AG08395 (cell line): Measurements from ENCODE around the gene NFATC2.

Experiments
- DNase-seq: peaks from one replicate; pipeline ENCODE4 v3.0.0; 2012; ENCODE audit warnings: mixed read lengths, low spot score

NFATC2 gene

DNA sequence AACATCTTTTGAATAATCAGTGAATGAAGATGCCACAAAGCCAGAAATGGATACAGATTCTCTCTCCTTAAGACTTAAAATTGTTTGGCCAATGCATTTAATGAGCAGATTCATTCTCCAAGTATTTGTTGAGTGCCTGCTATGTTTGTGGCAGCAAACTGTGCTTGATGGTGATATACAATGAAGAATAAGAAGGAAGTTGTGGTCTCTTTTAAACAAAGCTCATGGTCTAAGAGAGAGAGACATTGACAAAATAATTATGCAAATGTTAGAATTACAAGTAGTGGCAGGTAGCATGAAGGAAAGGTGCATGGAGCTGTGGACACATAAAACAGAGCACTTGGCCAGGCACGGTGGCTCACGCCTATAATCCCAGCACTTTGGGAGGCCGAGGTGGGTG lies 28.3 kb downstream of the NFATC2 start:
- no peak for DNase-seq

DNA sequence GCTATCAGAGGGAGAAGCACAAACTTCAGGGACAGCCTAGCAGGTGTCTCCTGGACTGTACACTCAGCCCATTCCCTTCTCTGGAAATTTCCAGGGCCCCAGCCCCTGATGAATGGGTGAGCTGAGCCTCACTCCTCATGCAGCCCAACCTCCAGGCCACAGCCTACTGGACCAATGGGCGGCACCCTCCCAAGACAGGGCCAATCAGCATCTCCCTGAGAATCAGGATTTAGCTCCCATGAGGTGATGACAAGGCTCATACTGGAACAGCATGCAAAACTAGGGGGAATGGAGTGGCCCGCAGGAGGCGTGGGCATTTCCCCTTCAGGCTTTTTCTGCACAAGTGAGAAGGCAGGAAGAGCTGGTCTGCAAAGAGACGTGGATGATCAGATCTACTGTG lies 29.0 kb downstream of the NFATC2 start:
- no peak for DNase-seq

DNA sequence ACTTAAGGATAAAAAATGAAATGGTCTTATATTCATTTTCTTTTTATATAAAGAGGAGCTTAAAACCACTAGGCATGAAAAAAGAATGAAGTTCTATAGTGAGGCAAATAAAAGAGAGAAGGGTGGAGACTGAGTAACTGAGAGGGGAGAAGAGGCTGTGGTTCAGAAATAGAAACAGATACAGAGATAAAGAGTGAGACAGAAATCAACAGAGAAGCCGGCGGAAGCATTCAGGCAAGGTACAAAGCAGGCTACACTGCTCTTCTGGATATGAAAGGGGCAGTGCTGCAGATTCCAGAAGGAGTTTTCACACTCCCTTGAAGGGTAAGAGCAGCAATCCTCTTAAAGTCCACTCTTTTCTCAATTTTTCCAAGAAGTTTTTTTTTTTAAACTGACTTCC lies 29.9 kb downstream of the NFATC2 start:
- DNase-seq: no peak

DNA sequence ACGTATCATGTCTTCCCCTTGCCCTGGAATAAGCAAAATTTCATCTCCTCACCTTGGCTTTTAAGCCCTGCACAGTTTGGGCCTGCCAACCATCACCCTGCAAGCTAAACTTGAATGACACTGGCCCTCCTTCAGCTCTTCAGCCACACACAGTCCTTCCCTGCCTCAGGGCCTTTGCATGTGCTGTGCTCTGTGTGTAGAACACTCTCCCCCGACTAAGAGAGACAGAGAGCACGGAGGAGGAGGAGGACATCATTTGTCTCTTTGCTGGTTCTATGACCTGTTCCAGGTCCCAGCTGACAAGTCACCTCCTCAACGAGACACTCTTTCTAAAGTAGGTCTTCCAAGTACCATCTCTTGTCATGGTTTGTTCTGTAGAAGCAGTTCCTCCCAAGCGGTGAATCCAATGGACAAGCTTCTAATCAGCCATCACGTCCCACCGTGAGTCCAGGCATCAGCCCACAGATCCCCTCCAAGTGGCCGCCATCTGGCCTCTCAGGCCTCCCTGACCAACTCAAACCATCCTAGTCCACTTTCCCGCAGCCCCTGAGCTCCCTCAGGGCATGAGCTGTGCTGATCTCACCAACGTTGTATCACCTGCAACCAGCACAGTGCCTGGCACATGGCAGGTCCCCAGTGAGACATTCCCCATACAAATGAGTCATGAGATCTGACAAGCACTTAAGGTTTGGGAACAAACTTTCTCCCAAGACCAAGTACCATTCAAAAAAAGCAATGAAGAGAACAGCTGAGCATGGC lies 30.5 kb downstream of the NFATC2 start:
- DNase-seq: no peak

DNA sequence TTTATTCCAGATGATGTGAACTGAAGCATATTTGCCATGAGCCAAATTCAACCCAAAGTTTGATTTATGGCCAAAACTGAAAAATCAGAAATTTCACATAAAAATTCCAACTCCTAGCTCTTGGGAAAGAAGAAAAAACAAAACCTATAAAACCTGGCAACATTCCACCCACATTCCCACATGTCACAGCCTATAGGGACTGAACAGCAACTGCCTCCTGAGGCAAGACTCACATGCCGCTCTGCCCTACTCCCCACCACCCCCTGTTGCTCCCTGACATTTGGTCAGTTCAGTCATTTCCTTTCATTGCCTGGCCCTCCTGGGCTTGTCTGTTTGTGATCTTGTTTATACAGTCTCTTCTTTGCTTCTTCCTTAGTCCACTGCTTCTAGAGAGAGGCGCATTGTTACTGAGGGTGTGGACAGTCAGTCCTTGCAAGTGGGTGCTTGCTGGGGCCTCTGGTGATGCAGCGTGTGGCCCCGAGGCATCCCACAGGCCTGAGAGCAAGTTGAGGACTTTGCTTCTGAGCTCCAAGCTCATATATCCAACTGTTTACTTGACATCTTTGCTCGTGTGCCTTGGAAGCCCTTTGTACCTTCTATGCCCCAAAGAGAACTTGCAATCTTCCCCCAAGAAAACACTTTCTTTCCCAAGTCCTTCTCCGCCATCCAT lies 31.4 kb downstream of the NFATC2 start:
- no peak for DNase-seq

DNA sequence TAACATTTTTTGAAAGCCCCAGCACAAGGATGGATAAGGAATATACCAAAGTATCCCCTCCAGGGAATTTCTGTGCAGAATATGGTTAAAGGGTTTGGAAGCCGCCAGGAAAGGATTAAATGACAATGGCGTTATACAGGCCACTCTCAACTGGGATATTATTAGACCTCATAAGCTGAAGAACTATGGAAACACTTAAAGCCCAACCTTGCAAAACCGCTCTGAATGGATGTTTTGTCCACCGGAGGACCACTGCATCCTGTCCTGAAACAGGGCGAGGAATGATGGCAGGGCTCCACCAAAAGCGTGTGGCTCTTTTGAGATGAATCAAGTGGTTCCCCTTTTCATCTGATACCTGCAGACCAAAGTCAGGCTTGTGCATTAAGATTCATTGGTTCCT lies 32.4 kb downstream of the NFATC2 start:
- DNase-seq: no peak

DNA sequence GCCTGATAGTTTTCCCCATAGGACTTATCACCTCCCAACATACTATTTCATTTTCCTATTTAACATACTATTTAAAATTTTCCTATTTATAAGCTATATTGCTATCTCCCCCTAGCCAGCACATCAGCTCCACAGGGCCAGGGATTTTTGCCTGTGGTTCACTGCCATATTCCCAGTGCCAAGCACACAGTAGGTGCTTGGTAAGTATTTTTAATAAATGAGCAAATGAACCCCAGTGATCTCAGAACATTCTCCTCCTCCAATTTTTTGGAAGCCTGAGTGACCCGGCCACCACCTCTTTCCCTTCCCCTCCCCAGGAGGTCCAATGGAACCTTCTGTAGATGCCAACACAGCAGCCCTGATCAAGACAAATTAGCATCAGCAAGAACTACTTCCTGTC lies 33.3 kb downstream of the NFATC2 start:
- no peak for DNase-seq

DNA sequence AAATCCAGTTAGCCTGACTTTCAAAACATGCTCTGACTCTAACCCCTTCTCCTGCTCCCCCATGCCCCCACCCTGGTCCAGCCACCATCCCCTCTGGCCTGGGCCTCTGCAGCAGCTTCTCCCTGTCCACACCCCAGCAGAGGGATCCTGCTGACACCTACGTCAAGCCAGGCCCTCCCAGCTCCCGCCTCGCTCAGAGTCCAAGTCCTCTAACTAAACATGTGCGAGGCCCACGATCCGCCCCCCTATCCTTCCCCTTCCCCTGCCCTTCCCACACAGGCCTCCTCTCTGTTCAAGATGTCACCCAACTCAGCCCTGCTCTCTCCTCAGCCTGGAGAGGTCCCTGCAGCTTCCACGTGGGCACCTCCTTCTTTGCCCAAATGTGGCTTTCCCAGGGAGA lies 33.7 kb downstream of the NFATC2 start:
- DNase-seq: no peak

DNA sequence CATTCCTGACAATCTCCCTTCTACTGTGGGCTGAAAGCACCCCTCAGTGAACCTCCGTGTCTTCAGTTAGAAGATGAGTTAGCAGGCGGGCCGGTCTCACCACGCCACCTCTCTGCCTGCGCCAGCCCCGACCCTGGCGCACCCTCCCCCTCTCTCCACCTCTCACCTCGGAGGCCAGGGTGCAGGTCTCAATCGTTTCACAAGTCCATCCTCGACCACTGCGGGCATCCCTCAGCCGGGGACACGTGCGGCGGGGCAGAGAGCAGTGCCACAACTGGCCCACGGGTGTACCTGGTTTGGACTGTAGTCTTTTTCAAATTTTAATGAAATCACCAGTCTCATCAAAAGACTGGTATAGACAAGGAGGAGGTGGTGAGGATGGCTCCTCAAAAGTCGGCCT lies 34.4 kb downstream of the NFATC2 start:
- DNase-seq: no peak

DNA sequence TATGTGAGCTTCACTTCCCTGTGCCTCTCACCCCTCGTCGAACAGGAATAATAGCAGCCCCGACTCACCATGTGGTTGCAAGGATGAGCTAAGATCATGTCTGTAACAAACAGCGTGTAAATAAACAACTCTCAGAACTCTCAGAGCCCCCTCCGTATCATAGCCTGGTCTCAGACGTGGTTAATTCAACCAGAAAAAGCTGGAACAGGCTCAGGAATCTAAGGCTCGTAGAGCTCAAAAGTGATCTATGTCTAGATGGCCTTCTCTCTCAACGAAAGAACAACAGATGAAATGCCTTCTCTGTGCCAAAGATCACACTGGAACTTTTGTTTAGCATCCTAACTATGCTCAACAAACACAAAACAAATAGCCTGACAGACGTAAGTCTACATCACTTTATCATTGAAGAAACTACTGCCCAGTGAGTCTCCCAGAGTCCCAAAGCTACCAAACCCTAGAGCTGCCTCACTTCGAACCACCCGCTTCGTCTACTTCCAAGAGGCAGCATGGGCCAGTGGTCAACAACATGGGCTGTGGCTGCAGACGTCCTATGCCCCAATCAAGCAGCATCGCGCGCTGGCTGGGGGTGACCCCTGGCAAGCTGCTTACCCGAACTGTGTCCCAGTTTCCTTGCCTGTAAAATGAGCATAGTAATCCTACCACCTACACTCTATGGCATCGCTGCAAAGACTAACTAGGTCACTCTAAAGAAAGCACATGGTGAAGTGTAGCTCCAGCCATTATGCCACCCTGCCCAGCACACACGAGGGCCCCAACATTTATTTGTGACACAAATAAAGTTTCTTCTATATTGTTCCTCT lies 35.1 kb downstream of the NFATC2 start:
- no peak for DNase-seq

DNA sequence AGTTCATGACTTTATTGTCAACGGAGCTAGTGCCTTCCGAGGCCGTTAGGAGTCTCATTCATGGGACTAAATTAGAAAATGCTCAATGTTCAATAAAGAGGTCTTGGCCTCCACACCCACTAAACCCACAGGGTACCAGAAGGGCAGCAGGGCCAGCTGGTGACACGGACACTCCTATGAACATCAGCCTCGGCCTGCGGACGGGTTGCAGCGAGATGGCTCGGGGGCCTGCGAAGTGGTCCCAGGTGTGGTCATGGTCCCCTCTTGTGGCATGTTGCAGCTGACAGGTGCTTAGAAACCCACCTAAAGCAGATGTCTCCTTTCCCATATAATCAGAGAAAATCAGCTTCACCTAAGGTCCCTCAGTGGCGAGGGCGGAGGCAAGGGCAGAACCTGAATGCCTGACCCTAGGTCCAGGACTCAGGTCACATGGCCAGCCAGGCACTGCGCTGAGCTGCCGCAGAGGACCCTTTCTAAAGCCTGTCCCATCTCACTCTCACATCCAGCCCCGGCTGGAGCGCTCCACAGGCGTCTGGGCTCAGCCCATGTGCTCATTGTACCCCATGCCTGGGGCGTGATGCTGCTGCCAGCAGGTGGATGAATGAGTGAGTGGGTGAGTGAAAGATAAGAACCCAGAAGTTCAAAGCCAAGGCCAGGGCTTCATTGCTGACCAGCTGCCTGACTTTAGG lies 35.8 kb downstream of the NFATC2 start:
- no peak for DNase-seq

DNA sequence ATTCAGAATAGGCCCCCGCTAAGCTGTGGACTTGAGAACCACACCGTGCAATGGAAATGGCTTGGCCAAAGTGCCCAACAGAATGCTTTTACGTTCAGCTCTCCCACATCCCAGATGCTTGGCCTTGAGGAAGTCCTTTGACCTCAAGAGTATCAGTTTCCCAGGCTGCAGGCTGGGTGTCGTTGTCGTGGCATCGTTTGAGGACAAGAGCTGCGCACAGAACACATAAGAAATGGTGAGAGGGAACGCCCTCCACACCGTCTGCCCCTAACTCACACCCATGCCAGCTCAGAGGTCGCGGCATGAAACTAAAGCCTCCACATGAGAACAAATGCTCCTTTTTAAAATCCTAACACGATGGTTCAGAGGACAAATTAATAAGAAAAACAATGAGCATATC lies 37.0 kb downstream of the NFATC2 start:
- DNase-seq: no peak

DNA sequence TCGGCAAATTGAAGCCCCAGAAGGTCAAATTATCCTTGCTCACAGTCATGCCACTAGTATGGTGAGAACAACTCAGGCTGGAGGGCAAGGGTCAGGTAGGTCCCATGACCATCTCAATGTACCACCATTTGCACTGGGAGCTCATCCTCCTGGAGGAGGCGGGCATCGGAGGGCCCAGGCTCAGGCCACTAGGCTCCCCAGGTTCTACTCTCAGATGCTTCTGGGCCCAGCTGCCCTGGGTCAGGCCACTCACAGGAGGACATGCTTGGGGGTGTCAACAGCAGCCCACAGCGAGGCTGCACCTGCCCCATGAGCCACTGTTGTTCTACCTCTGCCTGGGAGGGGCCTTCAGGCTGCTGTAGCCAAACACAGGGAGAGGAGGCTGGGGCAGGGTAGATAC lies 39.1 kb downstream of the NFATC2 start:
- DNase-seq: no peak

DNA sequence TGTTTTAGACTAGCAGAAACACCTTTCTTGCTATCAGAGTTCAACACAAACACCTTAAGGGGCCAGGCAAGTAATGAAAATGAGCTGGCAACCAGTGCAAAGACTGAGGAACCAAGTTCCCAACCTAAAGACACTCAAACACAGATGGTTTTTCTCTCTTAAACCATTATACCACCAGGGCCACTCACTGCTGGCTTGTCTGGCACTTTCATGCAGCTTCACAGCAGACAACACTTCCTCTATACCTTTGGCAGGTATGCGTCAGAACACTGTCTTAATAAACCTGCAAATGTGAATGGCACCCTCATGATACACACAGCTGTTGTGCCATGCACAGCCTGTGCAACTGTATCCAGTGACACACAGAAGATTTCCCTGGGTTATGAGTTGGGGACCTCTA lies 41.6 kb downstream of the NFATC2 start:
- DNase-seq: no peak

DNA sequence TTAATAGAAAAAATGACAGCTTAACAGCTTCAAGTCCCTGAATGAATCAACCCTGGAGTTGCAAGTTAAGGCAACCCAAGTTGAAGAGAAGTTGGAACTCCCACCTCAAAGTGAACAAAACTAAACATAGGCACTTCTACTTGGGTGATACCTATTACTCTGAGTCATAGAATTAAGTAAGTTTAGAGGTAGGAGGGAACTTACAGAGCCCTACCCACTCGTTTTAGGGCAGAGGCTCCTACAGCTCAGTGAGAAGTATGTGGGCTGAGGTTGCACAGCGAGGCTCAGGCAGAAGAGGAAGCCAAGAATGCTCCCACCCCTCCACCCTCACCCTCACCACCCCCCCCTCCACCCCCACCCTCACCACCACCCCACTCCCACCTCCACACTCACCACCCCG lies 42.2 kb downstream of the NFATC2 start:
- no peak for DNase-seq

DNA sequence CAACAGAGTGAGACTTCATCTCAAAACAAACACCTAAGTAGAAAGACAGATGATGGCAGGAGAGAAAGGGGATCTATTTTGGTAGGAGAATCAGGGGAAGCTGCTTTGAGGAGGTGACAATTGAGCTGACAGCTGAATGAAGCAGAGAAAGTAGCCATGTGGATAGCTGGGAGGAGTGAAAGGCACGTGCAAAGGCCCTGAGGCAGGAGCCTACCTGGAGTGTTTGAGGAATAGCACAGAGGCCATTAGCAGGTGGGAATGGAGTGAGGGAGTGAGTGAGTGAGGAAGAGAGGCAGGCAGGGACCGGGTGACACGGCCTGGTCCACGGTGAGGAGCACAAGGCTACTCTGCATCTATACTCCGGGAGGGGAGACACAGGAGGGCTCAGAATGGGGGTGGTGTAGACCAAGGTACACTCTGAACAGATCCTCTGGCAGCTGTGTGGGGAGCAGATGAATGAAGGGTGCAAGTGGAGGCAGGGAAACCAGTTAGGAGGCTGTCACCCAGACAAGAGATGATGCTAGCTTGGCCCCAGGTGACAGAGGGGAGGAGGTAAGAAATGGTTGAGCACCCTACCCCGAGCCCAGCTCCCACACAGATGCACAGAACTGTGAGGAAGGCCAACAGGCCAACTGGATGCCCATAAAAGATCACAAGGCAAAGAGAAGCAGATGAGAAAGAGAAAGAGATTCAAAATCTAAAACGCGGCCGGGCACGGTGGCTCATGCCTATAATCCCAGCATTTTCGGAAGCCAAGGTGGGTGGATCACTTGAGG lies 43.6 kb downstream of the NFATC2 start:
- no peak for DNase-seq

DNA sequence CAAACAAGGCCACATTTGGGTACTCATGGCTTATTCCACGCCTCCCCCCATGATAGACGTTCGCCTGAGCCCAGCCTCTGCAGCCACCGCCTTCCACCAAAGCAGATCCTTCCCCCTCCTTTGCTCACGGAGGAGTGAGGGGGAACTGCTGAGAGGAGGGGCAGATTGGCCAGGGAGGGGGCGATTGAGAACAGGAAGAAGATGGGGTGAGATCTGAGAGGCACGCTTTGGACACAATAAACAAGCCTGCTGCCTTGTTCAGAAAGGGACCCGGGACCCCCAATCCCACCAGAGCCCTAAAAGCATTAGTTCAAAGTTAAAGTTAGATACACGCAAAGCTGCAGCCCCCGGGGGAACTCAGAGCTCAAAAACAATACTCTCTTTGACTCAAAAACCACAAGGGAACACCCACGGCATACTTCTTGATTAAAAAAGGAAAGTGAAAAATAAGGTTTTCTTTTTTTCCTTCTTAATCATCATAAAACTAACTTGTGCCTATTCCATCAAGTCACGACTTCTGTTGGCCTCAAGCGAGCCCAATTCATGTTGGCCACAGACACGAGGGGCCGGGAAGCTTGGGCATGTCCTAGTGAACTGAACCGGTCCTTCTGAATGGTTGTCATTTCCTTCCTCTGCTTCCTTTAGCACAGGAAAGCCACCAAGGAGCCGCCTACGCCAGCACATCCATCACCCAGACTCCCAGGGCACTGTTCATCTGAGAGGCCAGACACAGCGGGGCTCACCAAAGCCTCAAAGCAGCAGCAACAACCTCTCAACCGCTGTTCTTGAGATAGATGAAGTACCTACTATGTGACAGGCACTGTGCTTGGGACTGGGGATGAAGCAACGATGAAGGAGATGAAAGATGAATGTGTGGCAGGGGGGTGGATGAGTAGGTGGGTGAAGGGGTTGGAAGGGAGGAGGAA lies 44.7 kb downstream of the NFATC2 start:
- peak; percentile 42 for DNase-seq

DNA sequence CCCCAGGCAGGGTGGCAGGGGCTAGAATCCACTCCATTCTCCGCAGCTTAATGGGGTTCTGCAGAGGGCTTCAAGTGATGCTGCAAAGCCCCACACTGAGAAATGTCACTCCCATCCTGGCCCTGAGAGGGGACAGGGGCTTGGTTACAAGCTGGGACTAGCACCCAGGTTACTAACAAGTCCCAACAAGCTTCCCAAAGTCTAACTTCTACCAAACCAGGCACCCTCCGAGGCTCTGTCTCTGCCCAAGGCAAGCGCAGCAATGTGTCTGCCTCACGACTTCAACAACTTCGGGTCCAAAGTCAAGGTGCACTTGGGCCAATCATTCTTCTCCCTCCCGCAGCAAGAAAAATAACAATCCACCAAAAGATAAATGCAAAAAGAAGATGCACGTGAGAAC lies 45.6 kb downstream of the NFATC2 start:
- DNase-seq: no peak

DNA sequence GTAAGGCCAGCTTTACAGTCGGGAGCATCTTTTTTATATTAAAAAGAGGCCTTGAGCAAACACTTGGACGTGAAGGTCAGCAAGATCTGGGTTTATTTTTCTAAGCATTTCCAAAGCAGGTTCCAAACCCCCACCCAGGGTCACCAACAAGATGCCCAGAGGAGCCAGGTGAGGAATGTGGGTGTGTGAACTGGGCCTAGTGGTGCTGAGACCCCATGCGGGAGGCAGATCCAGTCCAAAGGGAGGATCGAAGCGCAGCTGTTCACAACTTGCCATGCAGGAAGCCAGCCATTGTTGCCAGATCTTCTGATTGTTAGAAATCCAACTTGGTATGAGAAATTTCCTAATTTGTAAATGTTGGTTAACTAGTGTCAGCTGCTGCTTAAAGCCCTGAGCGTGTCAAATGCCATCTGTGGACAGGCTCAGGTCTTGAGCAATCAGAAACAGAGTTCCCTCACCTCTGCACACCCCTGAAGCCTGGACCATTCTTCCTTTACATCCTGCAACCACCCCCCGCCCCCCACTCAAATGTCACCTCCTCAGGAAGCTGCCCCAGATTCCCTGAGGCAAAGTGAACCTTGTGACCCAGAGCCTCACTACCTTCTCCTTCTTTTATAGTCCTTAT lies 46.5 kb downstream of the NFATC2 start:
- peak; percentile 52 for DNase-seq

DNA sequence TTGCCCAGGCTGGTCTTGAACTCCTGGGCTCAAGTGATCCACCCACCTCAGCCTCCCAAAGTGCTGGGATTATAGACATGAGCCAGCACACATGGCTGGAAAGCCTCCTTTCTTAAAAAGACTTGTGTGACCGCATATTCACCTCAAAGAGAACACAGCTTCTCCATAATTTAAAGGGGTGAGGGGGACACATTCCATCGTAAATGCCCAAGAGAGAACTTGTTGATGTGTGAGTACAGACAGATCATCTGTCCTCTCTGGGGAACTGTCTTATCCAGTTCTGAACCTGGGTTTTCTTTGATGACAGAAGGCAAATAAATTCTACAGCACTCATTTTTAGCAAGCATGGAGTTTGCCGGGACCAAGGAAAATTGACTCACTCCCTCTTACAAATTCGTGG lies 47.2 kb downstream of the NFATC2 start:
- DNase-seq: no peak
